Activated T-helper 2 cell treated with anti-CD3 and anti-CD28 coated beads, Interferon-gamma antibody, Interleukin-2, Interleukin-4, amounts not matched to agents 10 μg/mL and 5 μg/mL and 100 μg/mL, durations not matched to agents 14 hours and 24 hours and 36 hours (primary cell): ENCODE measurements around the gene COL9A3. TPM values are rescaled to one million over a fixed set of nuclear protein-coding genes. Genes with fewer than 3 reads are reported as not detected.

Source experiments
- DNase-seq: peaks from one replicate; pipeline ENCODE4 v3.0.0; 2021; ENCODE audit warnings: low spot score
- H3K27ac Mint-ChIP-seq: one replicate; pipeline ENCODE4 v1.8.0; 2021; ENCODE audit warnings: mixed read lengths
- H3K27me3 Mint-ChIP-seq: one replicate; pipeline ENCODE4 v1.8.0; 2021; ENCODE audit warnings: low read depth, mixed read lengths
- H3K36me3 Mint-ChIP-seq: one replicate; pipeline ENCODE4 v1.8.0; 2021; ENCODE audit warnings: low read depth, mixed read lengths
- H3K4me1 Mint-ChIP-seq: one replicate; pipeline ENCODE4 v1.8.0; 2021; ENCODE audit warnings: low read depth, mixed read lengths
- H3K4me3 Mint-ChIP-seq: one replicate; pipeline ENCODE4 v1.8.0; 2021; ENCODE audit warnings: low read depth, mild to moderate bottlenecking, moderate library complexity, mixed read lengths
- H3K9me3 Mint-ChIP-seq: one replicate; pipeline ENCODE4 v1.8.0; 2021; ENCODE audit warnings: mixed read lengths
- intact Hi-C: fragments of 100-400 bp; cut with micrococcal nuclease; formaldehyde crosslinking; loops from one replicate; pipeline ENCODE4 v1.15.1; 2023
- total RNA-seq: library from RNA; stranded (reverse); gene quantifications from 2 replicates; pipeline ENCODE4 v1.2.3, GENCODE V29; 2022

The COL9A3 gene
- total RNA-seq, 1 donor from 2014 or later = 0.27 TPM

DNA sequence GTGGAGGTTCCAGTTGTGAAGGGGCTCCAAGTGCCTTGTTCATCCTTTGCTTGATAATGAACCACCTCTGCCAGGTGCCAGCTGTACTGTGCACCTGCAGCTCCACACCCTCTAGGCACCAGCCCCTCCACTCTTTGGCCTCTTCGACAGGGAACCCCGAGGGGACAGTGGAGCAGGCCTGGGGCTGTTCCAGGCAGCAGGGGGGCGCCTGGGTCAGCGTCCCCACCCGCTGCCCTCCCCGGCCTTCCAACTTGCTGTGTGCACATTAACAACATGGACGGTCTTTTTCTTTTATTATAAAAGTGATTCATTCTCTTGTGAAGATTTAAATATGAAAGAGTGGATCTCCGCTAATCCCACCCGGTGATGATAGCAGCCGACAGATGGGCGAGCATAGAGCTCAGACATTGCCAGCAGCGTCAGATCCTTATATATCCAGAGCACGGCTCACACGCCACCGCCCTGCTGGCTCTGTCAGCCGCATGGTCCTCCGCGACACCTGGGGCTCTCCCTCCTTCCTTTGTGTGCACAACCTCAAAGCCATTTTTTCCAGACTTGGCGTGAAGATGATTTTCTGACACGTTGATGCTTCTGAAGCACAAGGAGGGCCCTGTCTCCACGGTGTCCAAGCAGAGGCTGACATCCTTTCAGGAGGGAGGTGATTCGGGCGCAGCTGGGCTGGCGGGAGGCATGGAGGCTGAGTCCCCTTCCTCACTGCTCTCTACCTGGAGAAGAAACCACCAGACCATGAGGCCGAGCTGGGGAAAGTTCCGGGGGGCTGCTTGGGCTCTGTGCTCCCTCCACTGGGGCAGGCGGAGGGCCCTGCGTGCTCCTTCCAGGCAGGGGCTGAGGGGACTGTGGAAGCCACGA is 42.8 kb upstream of the COL9A3 start:
- intact Hi-C loops = no loop called here
- Mint-ChIP-seq H3K4me1 (peaks cover 31% of the 10 kb centered on the region), H3K4me3 (no peak overlapping the region)

DNA sequence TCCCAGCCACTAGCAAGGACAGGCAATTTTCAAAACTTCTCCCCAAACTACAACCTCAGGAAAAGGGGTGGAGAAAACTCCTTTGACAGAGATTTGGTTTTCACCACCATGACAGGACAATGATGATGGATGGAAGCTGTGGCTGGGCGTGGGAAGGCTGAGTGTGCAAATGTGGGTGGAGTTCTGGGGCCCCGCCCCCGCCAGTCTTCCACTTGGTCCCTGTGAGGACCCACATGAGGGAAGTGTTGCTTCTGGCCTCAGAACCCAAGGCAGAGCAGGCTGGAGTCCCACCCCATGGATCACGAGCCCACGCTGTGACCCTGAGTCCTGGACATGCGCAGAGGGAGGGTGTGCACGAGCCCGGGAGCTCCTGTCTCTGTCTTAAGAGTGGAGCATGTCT is 42.1 kb upstream of the COL9A3 start:
- intact Hi-C loops = no loop called here
- Mint-ChIP-seq H3K27me3 (no peaks in the 10 kb centered on the region), H3K36me3 (no peaks in the 10 kb centered on the region), H3K4me1 (peaks cover 31% of the 10 kb centered on the region), H3K27ac (peak overlapping the region; percentile 51), H3K9me3 (no peaks in the 10 kb centered on the region), H3K4me3 (no peak overlapping the region)
- DNase-seq = no peak

More for the DNA sequence above, 42.8 kb upstream of the COL9A3 start:
- H3K27ac Mint-ChIP-seq = no peak overlapping the region
- H3K27me3 Mint-ChIP-seq = no peaks in the 10 kb centered on the region
- no peaks in the 10 kb centered on the region for H3K9me3 Mint-ChIP-seq
- DNase-seq = no peak
- no peaks in the 10 kb centered on the region for H3K36me3 Mint-ChIP-seq

- no peaks in the 10 kb centered on the region for H3K9me3 Mint-ChIP-seq
- intact Hi-C loops = no loop called here
- peak overlapping the region; percentile 35 for H3K27ac Mint-ChIP-seq
- no peak overlapping the region for H3K4me3 Mint-ChIP-seq
- H3K27me3 Mint-ChIP-seq = no peaks in the 10 kb centered on the region
- no peak for DNase-seq
- no peaks in the 10 kb centered on the region for H3K36me3 Mint-ChIP-seq
- peaks cover 31% of the 10 kb centered on the region for H3K4me1 Mint-ChIP-seq
These were observed 41.6 kb upstream of the COL9A3 start for GRCh38 chr20:62775206-62775605.

DNA sequence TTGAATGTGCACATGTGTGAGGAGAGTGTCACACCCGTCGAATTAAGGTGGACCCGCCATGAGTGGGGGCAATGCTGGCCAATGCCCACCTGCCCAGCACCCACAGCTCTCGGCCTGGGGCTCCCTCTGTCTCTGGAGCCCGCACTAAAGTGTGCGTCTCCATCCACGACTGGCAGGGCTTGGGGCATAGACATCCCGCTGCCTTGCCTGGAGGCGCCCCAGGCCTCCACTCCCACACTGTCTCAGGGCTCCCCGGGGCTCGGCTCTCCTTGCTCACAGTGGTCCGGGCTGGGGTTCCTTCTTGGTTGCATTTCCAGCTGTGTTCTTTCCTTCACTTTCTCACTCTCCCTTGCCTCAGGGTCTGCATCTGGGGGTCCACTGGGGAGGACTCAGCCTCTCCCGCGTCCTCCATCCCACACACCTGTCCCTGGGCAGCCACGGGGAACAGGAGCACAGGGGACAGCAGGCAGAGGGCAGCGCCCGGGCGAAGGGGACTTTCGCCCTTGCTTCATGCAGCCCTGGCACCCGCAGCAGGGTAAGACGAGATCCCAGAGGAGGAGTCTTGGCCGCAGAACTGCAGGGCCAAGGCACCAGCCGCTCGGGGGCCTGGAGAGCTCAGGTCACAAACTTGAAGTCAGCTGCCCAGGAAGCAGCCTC is 40.7 kb upstream of the COL9A3 start:
- H3K36me3 Mint-ChIP-seq = no peaks in the 10 kb centered on the region
- intact Hi-C loops = loop anchor here (1.0 to 2.0 kb wide), 2 partner anchors 19 to 36 kb away; no protein-coding TSS in a partner anchor
- no peaks in the 10 kb centered on the region for H3K27me3 Mint-ChIP-seq
- H3K4me1 Mint-ChIP-seq = peaks cover 31% of the 10 kb centered on the region
- peak overlapping the region; percentile 84 for H3K27ac Mint-ChIP-seq
- no peaks in the 10 kb centered on the region for H3K9me3 Mint-ChIP-seq
- no peak for DNase-seq
- peak overlapping the region; percentile 45 for H3K4me3 Mint-ChIP-seq

GRCh38 chr20:62776692-62777527 is 39.9 kb upstream of the COL9A3 start:
- peak; percentile 57 for DNase-seq
- peak overlapping the region; percentile 51 for H3K4me3 Mint-ChIP-seq
- H3K36me3 Mint-ChIP-seq = no peaks in the 10 kb centered on the region
- intact Hi-C loops = loop anchor here (1.0 to 2.0 kb wide), 2 partner anchors 18 to 37 kb away; no protein-coding TSS in a partner anchor
- peak overlapping the region; percentile 84 for H3K27ac Mint-ChIP-seq
- H3K4me1 Mint-ChIP-seq = peaks cover 31% of the 10 kb centered on the region
- H3K9me3 Mint-ChIP-seq = no peaks in the 10 kb centered on the region
- H3K27me3 Mint-ChIP-seq = no peaks in the 10 kb centered on the region

- Mint-ChIP-seq H3K36me3 (no peaks in the 10 kb centered on the region), H3K4me1 (peaks cover 31% of the 10 kb centered on the region), H3K27me3 (no peaks in the 10 kb centered on the region), H3K4me3 (no peak overlapping the region), H3K27ac (no peak overlapping the region), H3K9me3 (no peaks in the 10 kb centered on the region)
- no peak for DNase-seq
- intact Hi-C loops = loop anchor here (2.0 kb wide), 1 partner anchor 17 kb away; no protein-coding TSS in a partner anchor
These were observed 39.4 kb upstream of the COL9A3 start for GRCh38 chr20:62777528-62777830.

GRCh38 chr20:62778058-62778457 is 38.8 kb upstream of the COL9A3 start:
- no peaks in the 10 kb centered on the region for H3K36me3 Mint-ChIP-seq
- no peak overlapping the region for H3K4me3 Mint-ChIP-seq
- no peaks in the 10 kb centered on the region for H3K27me3 Mint-ChIP-seq
- intact Hi-C loops = no loop called here
- DNase-seq = no peak
- H3K4me1 Mint-ChIP-seq = peaks cover 31% of the 10 kb centered on the region
- H3K27ac Mint-ChIP-seq = peak overlapping the region; percentile 38
- H3K9me3 Mint-ChIP-seq = no peaks in the 10 kb centered on the region

DNA sequence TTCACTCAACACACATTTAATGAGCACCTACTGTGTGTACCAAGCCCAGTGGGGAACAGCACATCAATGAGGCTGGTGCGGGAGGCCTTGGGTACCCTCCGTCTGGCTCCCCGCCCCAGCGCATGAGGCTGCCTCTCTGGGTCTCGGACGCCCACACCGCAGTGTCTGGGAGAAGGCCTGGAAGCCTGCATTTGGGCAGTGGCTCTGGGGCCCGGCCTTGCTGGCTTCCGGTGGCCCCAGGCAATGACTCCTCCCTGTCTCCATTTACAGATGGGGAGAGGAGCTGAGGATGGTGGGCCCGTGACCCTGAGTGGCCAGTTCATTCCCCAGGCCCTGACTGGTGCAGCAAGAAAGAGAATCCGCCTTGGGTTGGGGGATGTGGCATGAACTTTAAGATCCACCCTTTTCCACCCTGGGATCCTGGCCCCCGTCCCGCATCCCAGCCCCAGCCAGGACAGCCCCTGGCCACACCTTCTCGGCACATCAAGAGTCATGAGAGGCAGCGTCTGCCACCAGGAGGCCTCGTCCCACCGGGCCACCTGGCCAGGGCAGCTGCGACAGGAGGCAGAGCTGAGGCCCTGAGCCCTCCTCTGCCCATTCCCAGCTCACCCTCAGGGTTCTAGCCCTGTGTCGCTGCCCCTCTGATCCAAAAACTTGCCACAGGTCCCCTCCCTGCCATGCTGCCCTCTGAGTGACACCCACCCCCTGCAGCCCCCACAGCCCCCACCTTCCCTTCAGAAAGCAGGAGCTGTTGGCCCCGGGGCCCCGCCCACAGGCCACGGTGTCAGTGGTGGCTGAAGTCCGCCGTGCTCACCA is 38.0 kb upstream of the COL9A3 start:
- H3K4me1 Mint-ChIP-seq = peaks cover 28% of the 10 kb centered on the region
- no peaks in the 10 kb centered on the region for H3K27me3 Mint-ChIP-seq
- DNase-seq = no peak
- no peak overlapping the region for H3K4me3 Mint-ChIP-seq
- no peaks in the 10 kb centered on the region for H3K9me3 Mint-ChIP-seq
- peak overlapping the region; percentile 38 for H3K27ac Mint-ChIP-seq
- intact Hi-C loops = no loop called here
- H3K36me3 Mint-ChIP-seq = no peaks in the 10 kb centered on the region

DNA sequence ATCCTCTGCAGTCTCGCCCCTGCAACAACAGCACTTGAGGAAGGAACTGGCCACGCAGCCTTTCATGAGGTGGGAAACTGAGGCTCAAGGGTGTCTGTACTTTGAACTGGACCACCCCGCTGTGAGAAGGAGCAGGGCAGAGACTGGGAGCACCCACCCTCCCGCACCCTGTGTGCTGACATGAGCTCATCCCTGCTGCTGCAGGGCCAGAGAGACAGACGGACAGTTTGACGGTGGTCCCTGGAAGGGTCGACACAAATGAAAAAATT is 37.5 kb upstream of the COL9A3 start:
- no peaks in the 10 kb centered on the region for H3K9me3 Mint-ChIP-seq
- H3K4me1 Mint-ChIP-seq = peaks cover 25% of the 10 kb centered on the region
- no peak overlapping the region for H3K4me3 Mint-ChIP-seq
- no peaks in the 10 kb centered on the region for H3K36me3 Mint-ChIP-seq
- intact Hi-C loops = no loop called here
- H3K27me3 Mint-ChIP-seq = no peaks in the 10 kb centered on the region
- H3K27ac Mint-ChIP-seq = no peak overlapping the region
- no peak for DNase-seq

GRCh38 chr20:62780204-62780603 is 36.6 kb upstream of the COL9A3 start:
- no peak overlapping the region for H3K27ac Mint-ChIP-seq
- H3K27me3 Mint-ChIP-seq = no peaks in the 10 kb centered on the region
- intact Hi-C loops = no loop called here
- no peak overlapping the region for H3K4me3 Mint-ChIP-seq
- no peaks in the 10 kb centered on the region for H3K36me3 Mint-ChIP-seq
- peaks cover 17% of the 10 kb centered on the region for H3K4me1 Mint-ChIP-seq
- DNase-seq = no peak
- no peaks in the 10 kb centered on the region for H3K9me3 Mint-ChIP-seq

DNA sequence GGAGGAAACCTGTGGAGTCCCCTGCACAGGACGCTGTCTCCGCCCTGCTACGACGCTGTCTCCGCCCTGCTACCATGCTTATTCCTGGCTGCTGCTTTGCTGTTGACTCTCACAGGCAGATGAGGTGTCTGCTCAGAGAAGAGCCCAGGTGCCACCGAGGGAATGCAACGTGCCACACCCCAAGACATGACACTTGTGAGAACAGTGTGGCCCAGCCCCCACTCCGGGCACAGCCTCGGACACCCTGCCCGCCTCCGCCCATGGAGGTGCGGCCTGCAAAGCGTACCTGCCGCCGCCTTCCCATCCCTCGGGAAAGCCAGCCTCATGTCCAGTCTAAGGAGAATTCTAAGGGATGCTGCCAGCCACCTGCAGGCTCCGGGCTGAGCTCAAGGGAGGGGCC is 36.2 kb upstream of the COL9A3 start:
- Mint-ChIP-seq H3K27me3 (no peaks in the 10 kb centered on the region), H3K4me3 (no peak overlapping the region), H3K36me3 (no peaks in the 10 kb centered on the region), H3K27ac (no peak overlapping the region), H3K9me3 (no peaks in the 10 kb centered on the region), H3K4me1 (peaks cover 14% of the 10 kb centered on the region)
- no peak for DNase-seq
- intact Hi-C loops = no loop called here

GRCh38 chr20:62782149-62782892 is 34.5 kb upstream of the COL9A3 start:
- H3K4me3 Mint-ChIP-seq = no peak overlapping the region
- H3K36me3 Mint-ChIP-seq = no peaks in the 10 kb centered on the region
- DNase-seq = no peak
- no peaks in the 10 kb centered on the region for H3K27me3 Mint-ChIP-seq
- intact Hi-C loops = no loop called here
- H3K27ac Mint-ChIP-seq = no peak overlapping the region
- peaks cover 3% of the 10 kb centered on the region for H3K4me1 Mint-ChIP-seq
- H3K9me3 Mint-ChIP-seq = no peaks in the 10 kb centered on the region
